Inferior parietal cortex (tissue), 1 donor: ENCODE results near the gene MIER1.
"Not testable (repeated sequence)": the region's sequence is repeated elsewhere in the genome, so short reads cannot be mapped to it uniquely, and the experiment has no call there.

Experiments used
- DNase-seq: peaks from one replicate; pipeline ENCODE4 v3.0.0-alpha.2; 2016; ENCODE audit errors: extremely low spot score

The MIER1 gene

DNA sequence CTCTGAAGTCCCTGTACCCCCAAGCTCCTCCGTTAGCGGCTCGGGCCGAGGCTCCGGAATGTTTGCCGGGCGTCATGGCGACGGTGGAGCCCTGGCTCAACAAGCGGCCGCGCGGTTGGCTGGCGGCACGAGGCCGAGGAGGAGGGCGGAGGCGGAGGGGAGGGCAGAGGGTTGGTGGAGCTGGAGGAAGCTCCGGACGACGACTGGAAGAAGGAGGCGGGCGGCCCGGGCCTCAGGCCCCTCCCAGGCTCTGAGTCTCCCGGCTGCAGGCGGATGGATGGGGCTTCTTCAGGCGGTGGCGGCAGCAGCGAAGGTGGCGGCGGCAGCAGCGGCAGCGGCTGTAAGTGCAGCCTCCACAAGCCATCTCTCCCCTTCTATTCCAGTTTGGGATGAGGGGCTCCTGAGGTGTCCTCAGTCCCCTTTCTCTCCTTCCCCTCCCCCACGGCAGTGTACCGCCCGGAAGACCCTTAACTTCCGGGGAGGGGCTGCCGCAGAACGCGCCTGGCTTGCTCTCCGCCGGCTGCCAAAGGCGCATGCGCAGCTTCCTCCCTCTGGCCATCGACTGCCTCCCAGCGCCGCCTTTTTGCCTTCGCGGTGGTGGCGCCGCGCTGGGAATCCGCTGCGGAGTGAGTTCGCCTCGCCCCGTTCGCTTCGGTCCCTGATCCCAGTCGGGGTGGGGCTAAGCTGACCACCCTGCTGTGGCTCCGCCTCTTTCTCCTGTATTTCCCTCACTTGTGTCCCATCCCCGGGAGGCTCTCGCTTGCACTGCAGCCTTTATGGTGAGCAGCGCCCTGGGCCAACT, at the start of gene MIER1, which contains the start of gene DNAI4:
TSS of gene MIER1 (plus strand) at position 235 of the 802 bp plus-strand sequence. CDS start at position 274, 39 bp downstream.
TSS of gene DNAI4 (minus strand) at position 101 of the 802 bp plus-strand sequence. CDS start at position 76, 25 bp downstream.
- DNase-seq = peak; percentile 98

DNA sequence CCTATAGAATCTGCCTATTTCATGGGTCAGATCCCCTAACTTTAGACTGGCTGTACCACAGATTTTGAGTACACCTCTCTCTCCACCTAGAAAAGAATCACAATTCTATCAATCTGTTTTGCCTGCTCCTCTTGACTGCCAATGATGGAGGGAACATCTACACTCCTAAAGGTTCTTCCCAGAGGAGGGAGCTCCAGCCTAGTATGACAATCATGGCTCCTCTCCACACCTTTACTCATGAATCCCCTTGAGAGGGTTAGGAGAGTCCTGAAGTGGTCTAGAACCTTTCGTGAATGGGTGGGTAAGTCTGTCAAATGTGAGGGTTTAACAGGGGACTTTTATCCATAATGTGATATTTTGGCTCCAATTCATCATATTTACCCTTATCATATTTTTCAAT, 48.1 kb upstream of the MIER1 start:
- DNase-seq = no peak

DNA sequence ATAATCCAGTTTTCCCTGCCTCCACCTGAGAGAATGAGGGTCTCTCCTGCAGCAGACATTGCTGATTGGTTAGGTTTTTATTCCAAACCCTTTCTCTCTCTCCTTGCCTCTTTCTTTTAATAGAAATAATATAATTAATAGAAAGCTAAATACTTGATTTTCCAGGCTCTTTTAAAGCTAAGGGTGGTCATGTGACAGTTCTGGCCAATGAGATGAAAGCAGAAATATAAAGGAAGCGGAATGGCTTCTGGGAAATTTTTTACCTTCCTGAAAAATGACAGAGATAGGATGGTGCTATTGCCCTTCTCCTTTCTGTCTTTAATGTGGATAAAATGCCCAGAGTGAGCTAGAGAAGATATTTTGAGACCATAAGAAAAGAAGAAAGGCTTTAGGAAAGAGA, 35.8 kb upstream of the MIER1 start:
- no peak for DNase-seq

DNA sequence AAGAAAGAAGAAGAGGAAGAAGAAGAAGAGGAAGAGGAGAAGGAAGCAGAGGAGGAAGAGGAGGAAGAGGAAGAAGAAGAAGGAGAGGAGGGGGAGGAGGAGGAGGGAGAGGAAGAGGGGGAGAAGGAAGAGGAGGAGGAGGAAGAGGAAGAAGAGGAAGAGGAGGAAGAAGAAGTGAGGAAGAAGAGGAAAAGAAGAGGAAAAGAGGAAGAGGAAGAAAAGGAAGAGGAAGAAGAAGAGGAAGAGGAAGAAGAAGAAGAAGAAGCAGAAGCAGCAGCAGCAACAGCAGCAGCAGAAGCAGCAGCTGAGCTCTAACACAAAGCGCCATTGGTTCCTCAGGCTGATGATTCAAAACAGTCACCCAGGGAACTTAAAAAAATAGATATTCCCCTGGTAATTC, 34.2 kb upstream of the MIER1 start:
- no peak for DNase-seq

DNA sequence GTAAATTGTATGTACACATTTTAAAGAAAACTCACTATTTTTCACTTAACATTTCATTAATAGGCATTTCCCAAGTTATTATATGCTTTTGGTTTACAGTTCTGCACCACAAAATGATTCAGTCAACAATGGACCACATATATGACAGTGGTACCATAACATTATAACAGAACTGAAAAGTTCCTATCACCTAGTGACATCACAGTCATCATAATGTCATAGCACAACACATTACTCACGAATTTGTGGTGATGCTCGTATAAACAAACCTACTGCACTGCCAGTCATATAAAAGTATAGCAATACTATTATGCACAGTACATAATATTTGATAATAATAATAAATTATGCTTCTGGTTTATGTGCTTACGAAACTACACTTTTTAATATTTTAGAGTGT, 31.1 kb upstream of the MIER1 start:
- DNase-seq = no peak

DNA sequence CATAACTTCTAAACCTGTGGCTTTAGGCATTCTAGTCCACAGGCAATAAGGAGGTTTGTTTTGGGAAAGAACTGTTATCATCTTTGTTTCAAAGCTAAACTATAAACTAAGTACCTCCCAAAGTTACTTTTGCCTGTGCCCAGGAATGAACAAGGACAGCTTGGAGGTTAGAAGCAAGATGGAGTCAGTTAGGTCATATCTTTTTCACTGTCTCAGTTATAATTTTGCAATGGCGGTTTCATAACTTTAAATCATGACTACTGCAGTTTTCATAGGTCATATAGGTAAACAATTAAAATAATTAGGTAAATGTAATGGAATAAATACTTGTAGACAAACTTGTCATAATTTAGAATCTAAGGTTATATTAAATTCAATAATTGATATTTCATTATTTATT, 9.6 kb upstream of the MIER1 start:
- not testable (repeated sequence) for DNase-seq

DNA sequence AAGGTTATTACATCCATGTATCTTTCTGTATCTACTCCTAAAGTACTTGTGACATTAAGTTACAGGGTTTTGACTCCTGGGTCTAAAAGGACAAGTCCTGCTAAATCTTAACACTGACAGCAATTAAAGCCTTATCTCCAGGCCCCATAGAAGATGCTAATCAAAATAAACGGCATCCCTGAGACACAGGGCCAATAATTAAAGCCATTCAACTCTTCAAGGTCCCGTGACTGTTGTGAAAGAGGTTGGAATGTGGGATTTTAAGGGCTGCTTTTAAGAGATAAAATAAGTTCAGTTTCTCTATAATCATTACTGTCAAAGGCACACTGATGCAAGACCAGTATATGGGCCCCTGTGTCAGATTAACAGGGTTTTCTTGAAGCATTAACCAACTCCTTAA, 8.5 kb upstream of the MIER1 start:
- no peak for DNase-seq

DNA sequence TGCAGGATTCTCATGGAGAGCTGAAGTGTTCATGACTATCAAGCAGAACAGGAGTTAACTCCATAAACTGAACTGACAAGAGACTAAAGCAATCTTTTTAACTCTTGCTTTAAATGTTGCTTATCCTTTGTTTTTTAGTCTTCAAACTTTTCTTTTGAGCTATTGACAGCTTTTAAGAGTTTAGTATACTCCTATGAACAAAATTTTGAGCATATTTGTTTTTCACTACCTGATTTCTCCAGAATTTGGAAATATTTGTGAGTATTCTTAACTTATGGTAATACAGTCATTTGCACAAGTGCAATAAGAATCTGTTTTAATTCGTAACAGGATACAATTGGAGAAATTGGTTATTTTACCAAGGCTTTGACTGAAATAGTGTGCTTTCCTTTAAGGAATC, 7.3 kb upstream of the MIER1 start:
- no peak for DNase-seq

DNA sequence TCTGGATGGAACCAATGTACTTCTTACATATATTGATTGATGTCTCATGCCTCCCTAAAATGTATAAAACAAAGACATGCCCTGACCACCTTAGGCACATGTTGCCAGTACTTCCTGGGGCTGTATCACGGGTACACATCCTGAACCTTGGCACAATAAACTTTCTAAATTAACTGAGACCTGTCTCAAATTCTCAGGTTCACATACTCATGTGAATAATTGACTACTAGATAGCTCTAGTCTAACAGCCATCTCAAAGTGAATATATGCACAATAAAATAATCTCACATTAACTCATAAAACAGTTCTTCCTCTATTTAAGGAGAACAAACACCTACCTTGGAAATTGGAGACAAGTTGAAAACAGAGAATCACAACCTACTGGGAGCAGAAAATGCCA, 5.7 kb upstream of the MIER1 start:
- DNase-seq = no peak

DNA sequence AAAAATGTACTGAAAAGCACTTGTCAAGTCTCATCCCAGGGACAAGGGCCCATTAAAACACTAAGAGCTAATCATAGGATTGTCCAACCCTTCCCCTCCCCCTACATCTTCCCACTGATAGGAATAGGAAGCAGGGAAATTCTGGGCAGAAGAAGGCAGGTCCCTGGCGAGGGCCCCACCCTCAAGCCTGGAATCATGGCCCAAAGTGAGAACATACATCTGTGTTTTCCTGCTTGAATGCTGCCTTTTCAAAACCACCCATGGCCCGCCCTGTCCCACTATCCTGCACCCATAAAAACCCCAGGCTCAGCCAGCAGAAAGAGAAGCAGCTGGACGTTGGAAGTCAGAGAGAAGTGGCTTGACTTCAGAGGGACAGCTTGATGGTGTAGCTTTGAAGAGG, 5.0 kb upstream of the MIER1 start:
- DNase-seq = no peak

DNA sequence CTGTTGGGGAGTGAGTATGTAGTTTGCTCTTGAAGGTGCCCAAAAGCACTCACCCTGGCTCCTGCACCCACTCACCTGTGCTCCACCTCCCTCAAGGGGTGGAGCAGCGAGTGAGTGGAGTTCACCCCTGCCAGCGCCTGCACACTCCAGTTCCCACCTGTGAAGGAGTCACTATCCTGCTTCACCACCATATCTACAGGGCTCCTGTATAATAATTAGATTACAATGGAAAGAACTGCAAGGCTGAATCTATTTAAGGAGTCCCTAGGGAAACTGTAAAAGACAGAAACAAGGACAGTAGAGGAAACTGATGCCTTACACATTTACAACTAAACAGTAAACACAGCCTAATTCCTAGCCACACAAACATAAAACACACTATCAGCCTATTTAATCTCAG, 4.2 kb upstream of the MIER1 start:
- no peak for DNase-seq

DNA sequence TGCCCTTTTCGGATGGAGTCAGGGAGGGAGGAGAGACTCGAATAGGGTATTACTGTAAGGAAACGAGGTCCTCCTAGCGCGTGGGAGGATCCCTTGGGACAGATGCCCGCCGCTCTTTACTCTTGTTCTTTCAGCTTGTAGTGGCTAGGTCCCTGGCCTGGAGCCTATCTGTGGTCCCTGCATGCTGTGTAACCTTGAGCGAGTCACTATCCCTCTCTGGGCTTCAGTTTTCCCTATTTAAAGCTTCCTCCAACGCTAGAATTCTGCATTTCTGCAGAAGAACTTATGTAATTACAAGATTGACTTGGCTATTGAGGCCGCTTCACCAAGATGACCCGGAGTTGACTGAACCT, 744 bp downstream of the MIER1 start:
- DNase-seq = no peak

DNA sequence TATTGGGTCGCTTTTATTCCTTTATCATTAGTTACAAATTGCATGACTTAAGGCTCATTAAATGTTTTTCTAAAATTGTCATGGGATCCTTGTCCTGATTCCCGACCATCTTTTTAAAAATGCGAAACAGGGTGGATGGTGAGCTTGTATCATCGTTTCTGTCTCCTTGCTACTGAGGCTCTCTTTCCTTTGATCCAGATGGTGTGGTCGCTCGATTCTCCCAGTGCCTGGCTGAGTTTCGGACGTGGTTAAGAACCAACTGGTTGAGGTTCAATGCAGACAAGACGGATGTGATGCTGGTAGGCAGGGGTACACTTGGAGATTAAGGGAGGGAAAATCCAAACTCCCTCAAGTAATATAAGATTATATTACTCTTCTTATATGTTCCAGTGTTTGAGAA, 1.2 kb downstream of the MIER1 start:
- no peak for DNase-seq

DNA sequence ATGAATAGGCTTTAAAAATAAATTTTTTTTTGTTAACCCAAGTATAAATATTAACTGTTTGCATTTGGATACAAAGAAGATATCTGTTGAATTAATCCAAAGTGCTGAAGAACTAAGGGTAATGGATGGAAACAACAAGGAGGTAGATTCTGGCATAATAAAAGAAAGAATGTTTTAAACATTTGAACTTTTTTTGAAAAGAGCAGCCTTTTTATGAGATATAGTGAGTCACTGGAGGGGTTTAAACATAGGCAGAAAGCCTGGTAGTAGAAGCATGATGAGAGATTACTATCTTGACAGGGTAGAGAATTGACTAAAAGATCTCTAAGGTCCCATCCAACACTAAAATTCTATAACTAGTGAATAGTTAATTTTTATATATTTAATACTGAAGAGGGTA, 2.7 kb downstream of the MIER1 start:
- no peak for DNase-seq

DNA sequence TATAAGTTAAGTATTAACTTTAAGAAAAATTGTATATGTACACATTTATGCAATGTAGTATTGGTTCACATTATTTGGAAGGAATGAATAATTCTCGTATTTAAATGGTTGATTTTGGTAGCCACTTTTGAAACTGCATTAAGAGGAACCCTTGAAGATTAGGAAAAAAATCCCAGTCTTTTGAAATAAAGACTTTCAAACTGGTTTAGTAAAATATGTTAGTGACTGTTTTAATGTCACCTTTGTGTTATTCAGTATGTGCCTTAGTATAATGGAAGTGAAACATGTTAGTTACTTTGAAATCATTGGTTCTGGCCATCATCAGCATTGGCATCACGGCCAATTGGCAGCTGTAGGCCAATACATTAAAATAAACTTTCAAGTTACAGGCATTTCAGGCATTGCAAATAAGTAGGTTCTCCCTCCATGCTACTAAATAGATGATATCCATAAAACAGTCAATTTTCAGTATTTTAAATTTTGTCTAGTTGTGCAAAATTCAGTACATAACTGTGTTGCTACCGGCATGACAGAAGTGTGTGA, 4.4 kb downstream of the MIER1 start:
- peak; percentile 23 for DNase-seq

DNA sequence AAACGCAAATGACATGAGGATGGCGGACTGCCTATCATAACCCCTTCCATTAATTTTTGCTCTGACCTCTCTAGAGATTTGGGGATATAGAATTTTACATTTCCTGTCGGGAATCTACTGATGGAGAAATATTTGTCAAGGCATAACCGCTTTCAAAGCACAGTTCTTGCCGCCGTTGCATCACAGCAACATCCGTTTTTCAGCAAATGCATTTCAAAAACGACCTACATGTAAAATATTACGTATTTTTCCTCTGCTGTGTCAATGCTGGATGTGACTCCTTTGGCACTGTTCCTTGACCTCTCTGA, 4.9 kb downstream of the MIER1 start:
- no peak for DNase-seq

DNA sequence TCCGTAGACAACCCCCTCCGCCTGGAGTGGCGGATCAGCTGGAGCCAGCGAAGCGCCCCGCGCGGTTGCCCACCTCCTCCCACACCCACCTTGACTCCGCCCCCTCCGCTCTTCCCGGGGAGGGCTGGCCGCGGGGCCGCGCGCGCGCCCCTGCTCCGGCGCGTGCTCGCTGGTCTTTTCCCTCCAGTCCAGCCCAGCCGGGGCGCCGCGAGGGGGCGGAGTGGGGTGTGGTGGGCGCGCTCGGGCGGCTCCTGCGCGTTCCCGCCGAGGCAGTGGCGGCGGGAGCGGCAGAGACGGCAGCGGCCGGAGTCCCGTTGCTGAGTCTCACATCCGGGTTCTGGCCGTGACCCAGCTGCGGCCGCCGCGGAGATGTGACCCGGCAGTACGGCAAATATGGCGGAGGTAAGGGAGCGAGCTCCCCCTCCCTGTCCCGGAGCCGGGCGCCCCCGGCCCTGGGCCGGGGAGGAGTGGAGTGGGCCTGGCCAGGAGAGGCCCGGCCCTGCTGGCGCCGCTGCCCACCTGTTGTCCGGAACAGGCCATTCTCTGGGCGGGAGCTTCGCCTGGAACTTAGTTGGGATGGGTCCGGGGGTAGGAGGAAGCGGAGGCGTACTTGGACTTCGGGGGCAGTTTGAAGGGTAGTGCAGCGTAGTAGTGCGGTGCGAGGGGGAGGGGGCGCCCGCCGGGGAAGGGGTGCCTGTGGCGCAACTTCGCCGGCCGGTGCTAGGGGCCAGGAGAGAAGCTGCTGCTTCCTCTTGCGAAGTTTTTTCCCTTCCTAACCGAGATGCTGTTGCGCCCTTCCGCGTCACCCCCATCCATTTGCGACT, 5.4 kb downstream of the MIER1 start:
- DNase-seq = peak; percentile 92

DNA sequence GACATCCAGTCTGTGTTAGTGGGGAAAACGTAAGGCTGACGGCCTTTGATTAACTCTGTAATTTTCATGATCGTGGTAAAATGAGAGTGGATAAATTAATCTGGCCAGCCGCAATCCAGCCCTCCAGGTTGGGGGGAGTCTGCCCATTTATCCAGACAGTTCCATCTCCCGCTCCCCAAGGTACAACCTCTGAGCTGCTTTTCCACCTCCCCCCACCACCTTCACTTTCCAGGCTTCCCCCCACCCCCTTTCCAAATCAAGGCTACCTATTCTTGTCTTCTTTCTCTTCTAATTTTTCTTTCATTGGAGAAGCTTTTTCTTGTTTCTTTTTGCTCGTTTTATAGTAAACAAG, 6.0 kb downstream of the MIER1 start:
- DNase-seq = no peak

DNA sequence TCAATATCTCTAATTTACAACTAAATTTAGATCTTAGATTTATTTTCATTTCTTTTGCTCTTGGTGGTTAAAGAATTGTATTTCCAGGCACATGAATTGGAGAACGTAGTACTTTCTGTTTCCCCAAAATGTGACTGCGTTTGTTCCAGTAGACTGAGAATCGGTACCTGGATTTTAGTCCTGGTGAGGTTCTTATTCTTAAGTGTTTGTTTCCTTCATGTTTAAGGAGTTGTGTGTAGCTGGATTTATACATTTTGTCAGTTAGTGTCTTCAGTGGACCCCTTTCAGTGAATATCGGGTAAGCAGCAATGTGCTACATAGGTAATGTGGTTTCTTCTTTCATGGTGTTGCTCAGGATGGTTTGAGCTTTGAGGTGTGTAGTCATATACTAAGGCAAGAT, 6.8 kb downstream of the MIER1 start:
- DNase-seq = no peak

DNA sequence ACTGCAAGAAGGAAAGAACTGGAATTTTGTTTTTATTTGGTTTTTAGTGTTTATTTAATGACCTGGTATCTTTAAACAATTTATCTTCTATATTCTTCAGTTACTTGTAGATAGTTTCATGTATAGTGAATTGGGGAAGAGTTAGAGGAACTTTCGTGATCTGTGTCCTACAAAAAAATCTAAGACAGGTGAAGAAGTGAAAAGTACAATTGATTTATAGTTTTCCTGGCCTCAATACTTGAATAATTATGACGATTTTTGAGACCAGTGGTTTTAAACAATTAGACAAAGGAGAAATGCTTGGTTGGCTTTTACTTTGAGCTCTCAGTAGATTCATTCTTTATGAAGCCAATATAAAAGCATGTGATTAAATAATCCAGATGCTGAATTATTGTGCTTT, 7.5 kb downstream of the MIER1 start:
- no peak for DNase-seq

DNA sequence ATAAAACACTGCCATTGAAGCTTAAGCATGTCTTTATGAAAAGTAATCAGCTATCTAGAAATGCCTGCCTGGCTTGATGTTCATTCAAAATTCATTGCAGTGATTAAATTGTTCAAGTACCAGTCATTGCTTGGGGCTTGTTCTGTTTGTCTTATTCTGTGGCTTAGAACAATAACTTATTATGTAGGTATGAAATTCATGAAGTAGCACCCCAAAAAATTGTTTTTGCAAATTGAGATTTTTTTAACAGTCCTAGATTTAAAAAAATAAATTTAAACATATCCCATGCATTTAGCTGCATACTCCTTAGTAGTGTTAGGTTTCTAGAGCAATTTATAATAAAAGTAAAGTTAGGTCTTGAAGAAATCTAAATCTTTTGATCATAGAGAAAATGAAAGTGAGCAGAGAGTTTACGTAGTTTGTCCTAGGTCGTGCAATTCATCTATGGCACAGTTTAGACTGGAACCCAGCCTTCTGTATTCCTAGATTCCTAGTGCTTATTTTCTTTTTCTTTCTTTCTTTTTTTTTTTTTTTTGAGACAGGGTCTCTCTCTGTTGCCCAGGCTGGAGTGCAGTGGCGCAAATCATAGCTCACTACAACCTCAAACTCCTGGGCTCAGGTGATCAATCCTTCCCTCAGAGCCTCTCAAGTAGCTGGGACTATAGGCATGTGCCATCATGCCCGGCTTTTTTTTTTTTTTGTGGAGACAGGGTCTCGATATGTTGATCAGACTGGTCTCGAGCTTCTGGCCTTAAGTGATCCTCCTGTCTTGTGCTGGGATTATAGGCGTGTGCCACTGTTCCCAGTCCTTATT, 9.3 kb downstream of the MIER1 start:
- no peak for DNase-seq

DNA sequence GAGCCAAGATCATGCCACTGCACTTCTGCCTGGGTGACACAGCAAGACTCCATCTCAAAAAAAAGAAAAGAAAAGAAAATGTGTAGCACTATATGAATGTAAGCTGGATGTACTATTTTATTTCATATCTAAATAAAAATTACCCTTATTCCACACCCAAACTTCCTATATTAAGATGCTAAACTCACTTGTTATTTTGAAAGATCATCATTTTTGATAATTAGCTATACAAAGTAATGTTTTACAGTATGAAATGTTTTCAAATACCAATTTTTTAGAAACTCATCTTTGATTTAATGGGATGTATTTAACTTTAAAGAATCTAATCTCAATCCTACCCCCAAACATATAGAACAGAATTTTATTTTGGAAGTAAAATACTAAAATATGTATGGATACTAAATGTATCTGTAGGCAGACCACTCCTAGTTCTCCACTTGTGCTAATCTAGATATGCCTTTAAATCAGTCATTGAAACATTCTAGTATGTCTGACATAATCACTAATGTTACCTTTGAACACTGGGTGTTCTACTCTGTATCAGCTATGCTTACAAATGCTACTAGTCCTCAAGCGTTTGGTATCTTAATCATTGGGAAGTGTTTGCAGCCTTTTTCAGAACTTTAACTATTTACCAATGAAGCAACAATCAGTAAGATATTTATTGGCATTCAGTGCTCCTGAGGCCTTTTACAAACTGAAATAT, 12.9 kb downstream of the MIER1 start:
- no peak for DNase-seq
